ENCODE data around the gene RNF213.
"Not testable (repeated sequence)": the region's sequence is repeated elsewhere in the genome, so short reads cannot be mapped to it uniquely, and the experiment has no call there.

RNF213 gene

GRCh38 chr17:80270836-80271235 lies 10.2 kb downstream of the RNF213 start:
- no peak for DNase-seq (ENCODE audit: low read depth)

- DNase-seq (ENCODE audit: low read depth): no peak
Measured at GRCh38 chr17:80272366-80272765, 11.7 kb downstream of the RNF213 start.

- DNase-seq (ENCODE audit: low read depth): no peak
Measured at GRCh38 chr17:80274331-80274730, 13.7 kb downstream of the RNF213 start.

- no peak for DNase-seq (ENCODE audit: low read depth)
Measured at GRCh38 chr17:80274871-80275449, 14.3 kb downstream of the RNF213 start.

- DNase-seq (ENCODE audit: low read depth): not testable (repeated sequence)
Measured at GRCh38 chr17:80275857-80276256, 15.2 kb downstream of the RNF213 start.

- DNase-seq (ENCODE audit: low read depth): no peak
Measured at GRCh38 chr17:80277751-80278671, 17.4 kb downstream of the RNF213 start.

GRCh38 chr17:80279895-80280294 lies 19.2 kb downstream of the RNF213 start:
- DNase-seq (ENCODE audit: low read depth): no peak

- no peak for DNase-seq (ENCODE audit: low read depth)
Measured at GRCh38 chr17:80281516-80281915, 20.9 kb downstream of the RNF213 start.

- no peak for DNase-seq (ENCODE audit: low read depth)
Measured at GRCh38 chr17:80283116-80283852, 22.6 kb downstream of the RNF213 start.

GRCh38 chr17:80284631-80285030 lies 24.0 kb downstream of the RNF213 start:
- no peak for DNase-seq (ENCODE audit: low read depth)

- no peak for DNase-seq (ENCODE audit: low read depth)
Measured at GRCh38 chr17:80285237-80285920, 24.7 kb downstream of the RNF213 start.

- no peak for DNase-seq (ENCODE audit: low read depth)
Measured at GRCh38 chr17:80286638-80286960, 25.9 kb downstream of the RNF213 start.

- DNase-seq (ENCODE audit: low read depth): no peak
Measured at GRCh38 chr17:80287038-80287437, 26.4 kb downstream of the RNF213 start.

- DNase-seq (ENCODE audit: low read depth): no peak
Measured at GRCh38 chr17:80287806-80288567, 27.3 kb downstream of the RNF213 start.

- no peak for DNase-seq (ENCODE audit: low read depth)
Measured at GRCh38 chr17:80289616-80290015, 29.0 kb downstream of the RNF213 start.

- DNase-seq (ENCODE audit: low read depth): no peak
Measured at GRCh38 chr17:80290156-80290555, 29.5 kb downstream of the RNF213 start.

GRCh38 chr17:80291260-80291659 lies 30.6 kb downstream of the RNF213 start:
- DNase-seq (ENCODE audit: low read depth): no peak

GRCh38 chr17:80291691-80292487 lies 31.2 kb downstream of the RNF213 start:
- no peak for DNase-seq (ENCODE audit: low read depth)

GRCh38 chr17:80292521-80292971 lies 31.9 kb downstream of the RNF213 start:
- DNase-seq (ENCODE audit: low read depth): no peak

GRCh38 chr17:80294210-80294609 lies 33.6 kb downstream of the RNF213 start:
- DNase-seq (ENCODE audit: low read depth): no peak

- DNase-seq (ENCODE audit: low read depth): no peak
Measured at GRCh38 chr17:80294653-80295052, 34.0 kb downstream of the RNF213 start.
